HEK293 (cell line): ENCODE results near the gene POU4F3.

Source experiments
- BCL11A ChIP-seq: fragments of 450-650 bp; formaldehyde crosslinking; IDR thresholded peaks from 2 replicates; pipeline ENCODE4 v1.5.1; 2016; ENCODE audit warnings: low read depth, missing biosample characterization, missing genetic modification characterization
- ZNF121 ChIP-seq: fragments of 450-650 bp; formaldehyde crosslinking; IDR thresholded peaks from 2 replicates; pipeline ENCODE4 v1.5.1; 2016; ENCODE audit warnings: missing biosample characterization, missing genetic modification characterization
- TF ChIP-seq, protein P1 (sequence below): fragments of 450-650 bp; formaldehyde crosslinking; IDR thresholded peaks from 2 replicates; pipeline ENCODE4 v1.5.1; 2016; ENCODE audit warnings: missing biosample characterization, missing genetic modification characterization

DNA sequence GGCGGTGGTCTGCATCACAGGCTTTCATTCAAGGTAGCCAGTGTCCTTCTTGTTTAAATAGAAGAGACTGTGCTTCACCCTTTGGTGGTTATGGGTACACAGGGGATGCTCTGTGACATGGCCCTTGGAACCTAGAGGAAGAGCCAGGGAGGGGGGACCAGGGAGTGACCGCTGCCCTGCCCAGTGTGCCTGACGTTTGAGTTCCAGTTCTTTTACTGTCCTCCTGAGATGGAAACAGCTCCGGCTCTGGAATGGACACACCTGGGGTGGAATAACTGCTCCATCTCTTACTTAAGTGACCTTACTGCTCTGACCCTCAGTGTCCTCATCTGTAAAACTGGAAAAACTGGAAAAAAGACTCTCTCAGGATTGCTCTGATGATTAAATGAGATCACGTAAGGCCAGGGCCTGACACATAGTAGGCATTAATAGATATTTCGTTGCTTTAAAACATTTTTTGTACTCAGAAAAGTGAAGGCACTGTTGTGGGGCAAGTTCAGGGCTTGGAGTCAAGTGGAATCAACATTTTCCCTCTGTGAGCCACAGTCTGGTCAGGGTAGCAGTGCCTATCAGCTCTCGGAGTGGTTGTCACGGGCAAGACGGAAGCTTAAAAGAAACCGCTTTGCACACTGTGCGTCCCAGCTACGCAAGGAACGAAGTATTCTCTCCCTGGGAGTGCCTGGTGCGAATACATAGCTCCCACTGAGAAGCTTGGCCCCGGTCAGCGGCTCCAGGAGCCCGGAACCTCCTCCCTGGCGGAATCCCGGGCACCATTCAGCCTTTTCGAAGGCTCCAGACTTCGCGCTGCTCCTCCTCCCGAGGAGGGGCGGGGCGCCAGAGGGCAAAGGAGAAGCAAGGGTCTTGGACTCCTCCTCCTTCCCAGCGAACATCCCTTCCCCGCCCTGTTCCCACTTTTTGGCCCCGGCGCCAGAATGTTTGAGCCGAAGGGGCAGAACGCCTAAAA lies 5.8 kb downstream of the POU4F3 start:
- TF ChIP-seq ZNF121 (tag by site-specific recombination) (no peak), BCL11A (tag by site-specific recombination) (no peak)
- TF ChIP-seq, protein P1, sequence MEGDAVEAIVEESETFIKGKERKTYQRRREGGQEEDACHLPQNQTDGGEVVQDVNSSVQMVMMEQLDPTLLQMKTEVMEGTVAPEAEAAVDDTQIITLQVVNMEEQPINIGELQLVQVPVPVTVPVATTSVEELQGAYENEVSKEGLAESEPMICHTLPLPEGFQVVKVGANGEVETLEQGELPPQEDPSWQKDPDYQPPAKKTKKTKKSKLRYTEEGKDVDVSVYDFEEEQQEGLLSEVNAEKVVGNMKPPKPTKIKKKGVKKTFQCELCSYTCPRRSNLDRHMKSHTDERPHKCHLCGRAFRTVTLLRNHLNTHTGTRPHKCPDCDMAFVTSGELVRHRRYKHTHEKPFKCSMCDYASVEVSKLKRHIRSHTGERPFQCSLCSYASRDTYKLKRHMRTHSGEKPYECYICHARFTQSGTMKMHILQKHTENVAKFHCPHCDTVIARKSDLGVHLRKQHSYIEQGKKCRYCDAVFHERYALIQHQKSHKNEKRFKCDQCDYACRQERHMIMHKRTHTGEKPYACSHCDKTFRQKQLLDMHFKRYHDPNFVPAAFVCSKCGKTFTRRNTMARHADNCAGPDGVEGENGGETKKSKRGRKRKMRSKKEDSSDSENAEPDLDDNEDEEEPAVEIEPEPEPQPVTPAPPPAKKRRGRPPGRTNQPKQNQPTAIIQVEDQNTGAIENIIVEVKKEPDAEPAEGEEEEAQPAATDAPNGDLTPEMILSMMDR (tag by site-specific recombination), result no peak
